ENCODE results near the gene STX8.
"Not testable (repeated sequence)": the region's sequence is repeated elsewhere in the genome, so short reads cannot be mapped to it uniquely, and the experiment has no call there.

Gene STX8

GRCh38 chr17:9587969-9588656, 12.5 kb upstream of the STX8 start:
- Histone ChIP-seq H3K27me3 (ENCODE audit: control insufficient read depth, insufficient read depth, low read length) (no peaks in the 10 kb centered on the region), H3K9ac (ENCODE audit: low read length) (no peak overlapping the region), H3K4me3 (ENCODE audit: low read depth, low read length) (no peak overlapping the region), H3K4me1 (ENCODE audit: control insufficient read depth, insufficient read depth, low read length) (no peaks in the 10 kb centered on the region), H3K9me3 (ENCODE audit: control insufficient read depth, insufficient read depth, low read depth, low read length) (peaks cover 11% of the 10 kb centered on the region), H3K36me3 (ENCODE audit: control insufficient read depth, insufficient read depth, low read length) (no peaks in the 10 kb centered on the region), H3K27ac (ENCODE audit: low read depth, low read length) (no peak overlapping the region)

GRCh38 chr17:9577373-9577709, 1.7 kb upstream of the STX8 start:
- H3K4me3 ChIP-seq (ENCODE audit: low read depth, low read length): no peak overlapping the region
- H3K36me3 ChIP-seq (ENCODE audit: control insufficient read depth, insufficient read depth, low read length): no peaks in the 10 kb centered on the region
- H3K27me3 ChIP-seq (ENCODE audit: control insufficient read depth, insufficient read depth, low read length): no peaks in the 10 kb centered on the region
- no peaks in the 10 kb centered on the region for H3K9me3 ChIP-seq (ENCODE audit: control insufficient read depth, insufficient read depth, low read depth, low read length)
- H3K9ac ChIP-seq (ENCODE audit: low read length): no peak overlapping the region
- no peak overlapping the region for H3K27ac ChIP-seq (ENCODE audit: low read depth, low read length)
- H3K4me1 ChIP-seq (ENCODE audit: control insufficient read depth, insufficient read depth, low read length): peaks cover 6% of the 10 kb centered on the region; the same call in 1 of the 2 replicates

- peaks cover 6% of the 10 kb centered on the region; the same call in 1 of the 2 replicates for H3K4me1 ChIP-seq (ENCODE audit: control insufficient read depth, insufficient read depth, low read length)
- peak within 1 kb of the TSS; percentile 77 for H3K4me3 ChIP-seq (ENCODE audit: low read depth, low read length)
- H3K36me3 ChIP-seq (ENCODE audit: control insufficient read depth, insufficient read depth, low read length): no peaks in the 10 kb centered on the region
- H3K9ac ChIP-seq (ENCODE audit: low read length): peak within 1 kb of the TSS; percentile 66
- no peaks in the 10 kb centered on the region for H3K9me3 ChIP-seq (ENCODE audit: control insufficient read depth, insufficient read depth, low read depth, low read length)
- H3K27ac ChIP-seq (ENCODE audit: low read depth, low read length): no peak within 1 kb of the TSS
- no peaks in the 10 kb centered on the region for H3K27me3 ChIP-seq (ENCODE audit: control insufficient read depth, insufficient read depth, low read length)
Observed at GRCh38 chr17:9576521-9577372, 1.1 kb upstream of the STX8 start, which contains the start of gene CFAP52. Gene CFAP52, plus strand, starts transcription at chr17:9576642. Its CDS starts 54 bp downstream, at chr17:9576696.

GRCh38 chr17:9571201-9571600, 4.4 kb downstream of the STX8 start:
- Histone ChIP-seq H3K9me3 (ENCODE audit: control insufficient read depth, insufficient read depth, low read depth, low read length) (no peaks in the 10 kb centered on the region), H3K27me3 (ENCODE audit: control insufficient read depth, insufficient read depth, low read length) (no peaks in the 10 kb centered on the region), H3K9ac (ENCODE audit: low read length) (no peak overlapping the region), H3K4me3 (ENCODE audit: low read depth, low read length) (no peak overlapping the region), H3K27ac (ENCODE audit: low read depth, low read length) (no peak overlapping the region), H3K4me1 (ENCODE audit: control insufficient read depth, insufficient read depth, low read length) (0 out of 2 replicates have a peak, but pooled peaks cover 3% of the 10 kb centered on the region), H3K36me3 (ENCODE audit: control insufficient read depth, insufficient read depth, low read length) (peaks cover 9% of the 10 kb centered on the region)

- Histone ChIP-seq H3K36me3 (ENCODE audit: control insufficient read depth, insufficient read depth, low read length) (peaks cover 9% of the 10 kb centered on the region), H3K9me3 (ENCODE audit: control insufficient read depth, insufficient read depth, low read depth, low read length) (no peaks in the 10 kb centered on the region), H3K4me1 (ENCODE audit: control insufficient read depth, insufficient read depth, low read length) (no peaks in the 10 kb centered on the region), H3K27ac (ENCODE audit: low read depth, low read length) (no peak overlapping the region), H3K27me3 (ENCODE audit: control insufficient read depth, insufficient read depth, low read length) (no peaks in the 10 kb centered on the region), H3K9ac (ENCODE audit: low read length) (no peak overlapping the region), H3K4me3 (ENCODE audit: low read depth, low read length) (no peak overlapping the region)
Observed at GRCh38 chr17:9568957-9569588, 6.5 kb downstream of the STX8 start.

- no peak overlapping the region for H3K9ac ChIP-seq (ENCODE audit: low read length)
- H3K36me3 ChIP-seq (ENCODE audit: control insufficient read depth, insufficient read depth, low read length): peaks cover 9% of the 10 kb centered on the region
- no peaks in the 10 kb centered on the region for H3K9me3 ChIP-seq (ENCODE audit: control insufficient read depth, insufficient read depth, low read depth, low read length)
- no peak overlapping the region for H3K27ac ChIP-seq (ENCODE audit: low read depth, low read length)
- H3K4me1 ChIP-seq (ENCODE audit: control insufficient read depth, insufficient read depth, low read length): no peaks in the 10 kb centered on the region
- H3K4me3 ChIP-seq (ENCODE audit: low read depth, low read length): no peak overlapping the region
- no peaks in the 10 kb centered on the region for H3K27me3 ChIP-seq (ENCODE audit: control insufficient read depth, insufficient read depth, low read length)
Observed at GRCh38 chr17:9568004-9568403, 7.6 kb downstream of the STX8 start.

GRCh38 chr17:9566739-9567138, 8.9 kb downstream of the STX8 start:
- not testable (repeated sequence) for H3K9me3 ChIP-seq (ENCODE audit: control insufficient read depth, insufficient read depth, low read depth, low read length); H3K4me1 ChIP-seq (ENCODE audit: control insufficient read depth, insufficient read depth, low read length)

GRCh38 chr17:9566067-9566466, 9.6 kb downstream of the STX8 start:
- Histone ChIP-seq H3K9me3 (ENCODE audit: control insufficient read depth, insufficient read depth, low read depth, low read length) (no peaks in the 10 kb centered on the region), H3K36me3 (ENCODE audit: control insufficient read depth, insufficient read depth, low read length) (peaks cover 9% of the 10 kb centered on the region), H3K4me3 (ENCODE audit: low read depth, low read length) (no peak overlapping the region), H3K27me3 (ENCODE audit: control insufficient read depth, insufficient read depth, low read length) (no peaks in the 10 kb centered on the region), H3K9ac (ENCODE audit: low read length) (no peak overlapping the region), H3K27ac (ENCODE audit: low read depth, low read length) (no peak overlapping the region), H3K4me1 (ENCODE audit: control insufficient read depth, insufficient read depth, low read length) (no peaks in the 10 kb centered on the region)

More at GRCh38 chr17:9566739-9567138, 8.9 kb downstream of the STX8 start:
- not testable (repeated sequence) for H3K27me3 ChIP-seq (ENCODE audit: control insufficient read depth, insufficient read depth, low read length); H3K9ac ChIP-seq (ENCODE audit: low read length); H3K36me3 ChIP-seq (ENCODE audit: control insufficient read depth, insufficient read depth, low read length); H3K27ac ChIP-seq (ENCODE audit: low read depth, low read length); H3K4me3 ChIP-seq (ENCODE audit: low read depth, low read length)

- peaks cover 9% of the 10 kb centered on the region for H3K36me3 ChIP-seq (ENCODE audit: control insufficient read depth, insufficient read depth, low read length)
- H3K4me1 ChIP-seq (ENCODE audit: control insufficient read depth, insufficient read depth, low read length): no peaks in the 10 kb centered on the region
- no peak overlapping the region for H3K27ac ChIP-seq (ENCODE audit: low read depth, low read length)
- no peak overlapping the region for H3K4me3 ChIP-seq (ENCODE audit: low read depth, low read length)
- H3K9ac ChIP-seq (ENCODE audit: low read length): no peak overlapping the region
- H3K9me3 ChIP-seq (ENCODE audit: control insufficient read depth, insufficient read depth, low read depth, low read length): no peaks in the 10 kb centered on the region
- no peaks in the 10 kb centered on the region for H3K27me3 ChIP-seq (ENCODE audit: control insufficient read depth, insufficient read depth, low read length)
Observed at GRCh38 chr17:9564104-9564503, 11.5 kb downstream of the STX8 start.

- Histone ChIP-seq H3K4me1 (ENCODE audit: control insufficient read depth, insufficient read depth, low read length) (no peaks in the 10 kb centered on the region), H3K4me3 (ENCODE audit: low read depth, low read length) (no peak overlapping the region), H3K36me3 (ENCODE audit: control insufficient read depth, insufficient read depth, low read length) (no peaks in the 10 kb centered on the region), H3K27ac (ENCODE audit: low read depth, low read length) (no peak overlapping the region), H3K27me3 (ENCODE audit: control insufficient read depth, insufficient read depth, low read length) (no peaks in the 10 kb centered on the region), H3K9ac (ENCODE audit: low read length) (no peak overlapping the region), H3K9me3 (ENCODE audit: control insufficient read depth, insufficient read depth, low read depth, low read length) (no peaks in the 10 kb centered on the region)
Observed at GRCh38 chr17:9557857-9558256, 17.8 kb downstream of the STX8 start.

Measured in HUES6 (cell line).